Measurements from ENCODE around the gene ELFN1.

ELFN1 gene

GRCh38 chr7:1677206-1678080 lies 7.4 kb downstream of the ELFN1 start:
- DNase-seq: no peak

- DNase-seq: no peak
These were observed 8.0 kb downstream of the ELFN1 start for GRCh38 chr7:1678081-1678543.

- no peak for DNase-seq
These were observed 8.7 kb downstream of the ELFN1 start for GRCh38 chr7:1678571-1679325.

GRCh38 chr7:1679326-1679965 lies 9.4 kb downstream of the ELFN1 start:
- DNase-seq: no peak

GRCh38 chr7:1679966-1680730 lies 10.1 kb downstream of the ELFN1 start:
- no peak for DNase-seq

- DNase-seq: no peak
These were observed 11.5 kb downstream of the ELFN1 start for GRCh38 chr7:1681581-1681980.

- no peak for DNase-seq
These were observed 15.0 kb downstream of the ELFN1 start for GRCh38 chr7:1685000-1685624.

- no peak for DNase-seq
These were observed 18.5 kb downstream of the ELFN1 start for GRCh38 chr7:1688542-1688941.

GRCh38 chr7:1689311-1689710 lies 19.2 kb downstream of the ELFN1 start:
- peak; percentile 44 for DNase-seq

GRCh38 chr7:1690359-1690958 lies 20.4 kb downstream of the ELFN1 start:
- DNase-seq: no peak

- no peak for DNase-seq
These were observed 21.0 kb downstream of the ELFN1 start for GRCh38 chr7:1691096-1691495.

GRCh38 chr7:1691601-1692514 lies 21.8 kb downstream of the ELFN1 start:
- no peak for DNase-seq

GRCh38 chr7:1692515-1693418 lies 22.7 kb downstream of the ELFN1 start:
- DNase-seq: no peak

GRCh38 chr7:1693419-1693990 lies 23.4 kb downstream of the ELFN1 start:
- peak; percentile 14 for DNase-seq

GRCh38 chr7:1693991-1694524 lies 24.0 kb downstream of the ELFN1 start:
- peak; percentile 51 for DNase-seq

- DNase-seq: peak; percentile 15
These were observed 24.8 kb downstream of the ELFN1 start for GRCh38 chr7:1694611-1695511.

- no peak for DNase-seq
These were observed 25.9 kb downstream of the ELFN1 start for GRCh38 chr7:1695800-1696454.
